ENCODE results near the gene SREK1IP1. TPM values are rescaled to one million over a fixed set of nuclear protein-coding genes. Genes with fewer than 3 reads are reported as not detected.

The SREK1IP1 gene
- total RNA-seq, 1 donor from 2014 or later = 17.2 TPM

DNA sequence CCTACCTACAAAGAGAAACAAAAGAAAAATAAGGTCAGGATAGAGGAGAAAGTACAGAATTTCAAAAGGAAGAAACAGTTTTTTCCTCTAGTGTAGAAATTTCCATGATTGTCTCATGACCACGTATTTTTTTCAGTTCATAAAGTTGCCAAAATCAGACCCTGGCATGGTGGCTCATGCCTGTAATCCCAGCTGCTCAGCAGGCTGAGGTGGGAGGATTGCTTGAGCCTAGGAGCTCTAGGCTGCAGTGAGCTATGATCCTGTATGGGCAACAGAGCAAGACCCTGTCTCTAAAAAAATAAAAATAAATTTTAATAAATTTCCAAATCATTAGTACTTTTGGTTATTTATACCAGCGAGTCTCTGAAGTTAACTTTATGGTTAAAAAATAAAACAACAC lies 38.0 kb upstream of the SREK1IP1 start:
- Mint-ChIP-seq H3K27me3 (ENCODE audit: low read depth) (no peaks in the 10 kb centered on the region), H3K27ac (ENCODE audit: unreplicated experiment) (no peak overlapping the region), H3K4me3 (ENCODE audit: unreplicated experiment) (no peak overlapping the region), H3K36me3 (ENCODE audit: low read depth) (peaks cover 7% of the 10 kb centered on the region), H3K4me1 (ENCODE audit: low read depth) (peaks cover 6% of the 10 kb centered on the region), H3K9me3 (ENCODE audit: low read depth) (no peaks in the 10 kb centered on the region)
- TF ChIP-seq CTCF (IDR thresholded peaks at IDR 0.05) = no peak
- DNase-seq (ENCODE audit: low spot score) = no peak

- H3K27ac Mint-ChIP-seq (ENCODE audit: unreplicated experiment) = no peak overlapping the region
- H3K4me3 Mint-ChIP-seq (ENCODE audit: unreplicated experiment) = no peak overlapping the region
- no peaks in the 10 kb centered on the region for H3K9me3 Mint-ChIP-seq (ENCODE audit: low read depth)
- DNase-seq (ENCODE audit: low spot score) = no peak
- no peak for TF ChIP-seq CTCF (IDR thresholded peaks at IDR 0.05)
- H3K36me3 Mint-ChIP-seq (ENCODE audit: low read depth) = peaks cover 1% of the 10 kb centered on the region
- peaks cover 11% of the 10 kb centered on the region for H3K4me1 Mint-ChIP-seq (ENCODE audit: low read depth)
- no peaks in the 10 kb centered on the region for H3K27me3 Mint-ChIP-seq (ENCODE audit: low read depth)
Observed at GRCh38 chr5:64800926-64801325, 32.4 kb upstream of the SREK1IP1 start.

DNA sequence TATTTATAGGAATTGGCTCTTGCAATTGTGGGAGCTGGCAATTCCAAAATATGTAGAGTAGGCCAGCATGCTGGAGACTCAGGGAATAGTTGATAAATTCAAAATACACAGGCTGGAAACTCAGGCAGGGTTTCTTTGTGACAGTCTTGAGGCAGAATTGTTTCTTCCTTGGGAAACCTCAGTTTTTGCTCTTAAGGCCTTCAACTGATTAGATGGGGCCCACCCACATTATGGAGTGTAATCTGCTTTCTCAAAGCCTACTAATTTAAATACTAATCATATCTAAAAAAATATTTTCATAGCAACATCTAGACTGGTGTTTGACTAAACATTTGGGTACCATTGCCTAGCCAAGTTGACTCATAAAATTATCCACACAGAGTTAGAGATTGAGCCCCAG lies 27.8 kb upstream of the SREK1IP1 start:
- no peak for DNase-seq (ENCODE audit: low spot score)

DNA sequence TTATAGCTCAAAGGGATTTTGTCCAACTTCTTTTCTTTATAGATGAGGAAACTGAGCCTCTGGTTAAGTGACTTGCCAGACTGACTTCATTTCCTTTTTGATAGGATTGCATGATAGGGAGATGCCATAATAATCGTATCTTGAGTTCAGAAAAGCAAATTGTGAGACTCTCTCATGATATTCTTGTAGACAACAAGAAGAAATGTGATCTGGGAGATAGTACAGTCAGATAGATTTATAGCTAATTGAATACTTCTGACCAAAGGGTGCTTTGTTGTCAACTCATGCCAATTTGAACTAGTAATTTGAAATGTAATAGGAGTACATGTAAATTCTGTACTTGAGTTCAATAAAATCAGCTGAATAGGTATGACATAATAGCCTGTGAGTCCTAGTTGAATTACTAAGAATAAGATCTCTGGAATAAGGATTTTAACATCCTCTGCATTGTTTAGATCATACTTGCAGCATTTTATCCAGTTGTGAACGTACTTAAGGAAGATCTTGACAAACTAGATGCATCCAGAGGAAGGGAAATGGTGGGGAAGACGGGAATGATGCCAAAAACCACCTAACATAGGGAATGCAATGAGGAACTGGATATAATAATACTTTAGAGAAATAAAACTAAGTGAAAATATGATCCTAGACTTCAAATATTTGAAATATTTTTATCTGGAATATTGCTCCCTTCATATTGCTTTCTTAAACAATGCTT lies 25.7 kb upstream of the SREK1IP1 start:
- Mint-ChIP-seq H3K4me1 (ENCODE audit: low read depth) (peaks cover 21% of the 10 kb centered on the region), H3K9me3 (ENCODE audit: low read depth) (no peaks in the 10 kb centered on the region), H3K4me3 (ENCODE audit: unreplicated experiment) (no peak overlapping the region), H3K27ac (ENCODE audit: unreplicated experiment) (peak overlapping the region; percentile 45), H3K36me3 (ENCODE audit: low read depth) (peaks cover 5% of the 10 kb centered on the region), H3K27me3 (ENCODE audit: low read depth) (no peaks in the 10 kb centered on the region)
- TF ChIP-seq CTCF (IDR thresholded peaks at IDR 0.05) = no peak
- no peak for DNase-seq (ENCODE audit: low spot score)

More for the DNA sequence above, 27.8 kb upstream of the SREK1IP1 start:
- Mint-ChIP-seq H3K36me3 (ENCODE audit: low read depth) (peaks cover 2% of the 10 kb centered on the region), H3K9me3 (ENCODE audit: low read depth) (no peaks in the 10 kb centered on the region), H3K27ac (ENCODE audit: unreplicated experiment) (no peak overlapping the region), H3K4me1 (ENCODE audit: low read depth) (peaks cover 32% of the 10 kb centered on the region), H3K27me3 (ENCODE audit: low read depth) (no peaks in the 10 kb centered on the region), H3K4me3 (ENCODE audit: unreplicated experiment) (no peak overlapping the region)
- no peak for TF ChIP-seq CTCF (IDR thresholded peaks at IDR 0.05)

DNA sequence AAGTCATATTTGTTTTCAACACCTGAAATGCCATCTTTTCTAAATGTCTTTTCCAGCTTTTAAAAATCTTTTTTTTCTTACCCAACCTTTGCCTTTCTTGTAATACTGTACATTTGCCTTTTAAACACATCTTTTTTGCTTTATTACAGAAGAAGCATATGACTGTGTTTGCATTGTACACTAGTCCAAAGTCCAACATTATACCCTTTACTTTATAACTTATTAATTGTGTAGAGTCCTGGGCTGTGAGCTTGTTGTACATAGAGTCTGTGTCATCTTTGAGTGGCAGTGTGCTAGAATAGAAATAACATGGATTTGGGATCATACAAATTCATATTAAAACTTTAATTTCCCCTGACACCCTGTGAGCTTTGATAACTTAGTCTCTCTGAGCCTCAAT lies 24.0 kb upstream of the SREK1IP1 start:
- no peak for TF ChIP-seq CTCF (IDR thresholded peaks at IDR 0.05)
- DNase-seq (ENCODE audit: low spot score) = no peak
- Mint-ChIP-seq H3K4me1 (ENCODE audit: low read depth) (peaks cover 21% of the 10 kb centered on the region), H3K27ac (ENCODE audit: unreplicated experiment) (no peak overlapping the region), H3K9me3 (ENCODE audit: low read depth) (no peaks in the 10 kb centered on the region), H3K36me3 (ENCODE audit: low read depth) (peaks cover 5% of the 10 kb centered on the region), H3K27me3 (ENCODE audit: low read depth) (no peaks in the 10 kb centered on the region), H3K4me3 (ENCODE audit: unreplicated experiment) (no peak overlapping the region)

All from chondrocyte (in vitro differentiated cells).